ENCODE results near the gene LPP. TPM values are rescaled to one million over a fixed set of nuclear protein-coding genes. Genes with fewer than 3 reads are reported as not detected.

LPP gene
- total RNA-seq, 1 experiment from 2014 or later = 54.0 TPM

DNA sequence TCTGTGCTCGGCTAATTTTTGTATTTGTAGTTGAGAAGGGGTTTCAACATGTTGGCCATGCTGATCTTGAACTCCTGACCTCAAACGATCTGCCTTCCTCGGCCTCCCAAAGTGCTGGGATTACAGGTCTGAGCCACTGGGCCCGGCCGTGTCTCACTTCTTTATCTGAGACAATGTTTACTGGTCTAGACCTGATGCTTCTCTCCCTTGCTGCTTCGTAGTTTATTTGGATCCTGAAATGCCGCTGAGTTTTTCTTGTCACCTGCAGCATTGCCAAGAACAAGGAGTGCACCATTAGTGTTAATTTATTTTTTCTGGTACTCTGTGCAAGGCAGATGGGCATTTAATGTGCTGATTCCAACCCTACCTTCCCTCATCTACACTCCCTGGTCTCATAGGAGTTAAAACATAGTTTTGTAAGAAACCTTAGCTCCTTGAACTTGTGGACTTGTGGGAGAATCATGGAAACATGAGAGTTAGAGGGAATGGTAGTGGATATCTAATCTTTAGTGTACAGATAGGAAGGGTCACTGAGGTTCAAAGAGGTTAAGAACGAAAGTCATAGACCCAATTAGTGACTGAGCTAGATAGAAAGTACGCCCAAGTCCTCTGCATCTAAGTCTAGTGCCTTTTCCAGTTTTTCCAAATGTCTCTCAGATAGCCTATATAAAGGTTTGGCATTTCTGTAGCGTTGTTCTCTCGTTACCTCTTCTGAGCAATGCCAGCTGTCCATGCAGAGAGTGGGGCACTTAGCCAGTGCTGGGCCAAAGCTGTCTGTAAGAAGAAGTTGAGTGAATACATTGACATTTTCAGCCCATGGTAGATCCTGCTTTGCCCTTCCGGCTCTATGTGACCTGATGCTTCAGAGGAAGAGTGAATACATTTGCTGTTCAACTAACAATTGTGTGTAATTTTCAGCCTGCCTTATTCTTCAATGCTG, 244.1 kb downstream of the LPP start:
- Histone ChIP-seq H3K4me3 (replicated peaks in 1 of 2; ENCODE audit: low read depth in 1 of 2, low read length in 2 of 2) (no peak overlapping the region), H3K4me1 (ENCODE audit: control insufficient read depth in 1 of 2, insufficient read depth in 2 of 2, low read length in 2 of 2) (no peaks in the 10 kb centered on the region), H2AFZ (ENCODE audit: low read depth, low read length, poor library complexity, severe bottlenecking) (no peak overlapping the region), H3K27ac (ENCODE audit: low read depth, low read length) (no peak overlapping the region), H3K9me3 (ENCODE audit: control insufficient read depth in 1 of 2, insufficient read depth in 1 of 2, low read depth in 1 of 2, low read length in 2 of 2) (no peaks in the 10 kb centered on the region), H3K27me3 (ENCODE audit: insufficient read depth, low read length) (no peaks in the 10 kb centered on the region), H3K4me2 (ENCODE audit: low read length) (no peak overlapping the region), H4K20me1 (ENCODE audit: insufficient read depth) (no peaks in the 10 kb centered on the region), H3K79me2 (ENCODE audit: insufficient read depth, low read length) (peaks cover 6% of the 10 kb centered on the region; the same call in 1 of the 2 replicates), H3K9me2 (ENCODE audit: insufficient read depth) (no peaks in the 10 kb centered on the region), H3K9ac (ENCODE audit: low read length) (no peak overlapping the region), H3K36me3 (ENCODE audit: control insufficient read depth in 1 of 2, insufficient read depth in 2 of 2, low read length in 2 of 2) (no peaks in the 10 kb centered on the region)
- RAD21 ChIA-PET (ENCODE audit: low non-redundant PET in 1 of 2, low total read pairs in 2 of 2, uncharacterized antibody in 2 of 2, unreplicated experiment in 2 of 2) = interaction anchor here in 1 of 2 experiments (0.7 kb wide), 1 partner anchor 79 kb away, joined by 3 read pairs; no protein-coding TSS in a partner anchor
- CTCF ChIA-PET = no interaction called here
- ATAC-seq = no peak
- BruUV-seq (replicated peaks) = no TSS peak
- TF ChIP-seq REST (IDR thresholded peaks at IDR 0.05; ENCODE audit: low read depth) = no peak
- DNase-seq (ENCODE audit: low read depth, low spot score) = no peak
- POLR2A ChIA-PET = no interaction called here
- intact Hi-C loops (cut with micrococcal nuclease) = no loop called here
